Right cardiac atrium (tissue), 5 donors: ENCODE measurements around the gene OR10X1. TPM values are rescaled to one million over a fixed set of nuclear protein-coding genes. Genes with fewer than 3 reads are reported as not detected.

Experiments
- ATAC-seq, 2 donors: fragments of 200-7000 bp; cut with Tn5 transposase; one replicate each; pipeline versions ENCODE4 v1.8.0 to v1.9.1; 2020; ENCODE audit warnings: moderate library complexity in 2 of 2, mild to moderate bottlenecking in 1 of 2
- DNase-seq, 3 donors: peaks; one replicate each; pipeline ENCODE4 v3.0.0-alpha.2; 2020
- H3K27ac ChIP-seq: one replicate; pipeline ENCODE4 v1.5.1; 2013; ENCODE audit warnings: mild to moderate bottlenecking, low read length, control low read depth, moderate library complexity
- H3K27me3 ChIP-seq: one replicate; pipeline ENCODE4 v1.6.1; 2013; ENCODE audit not compliant: control insufficient read depth, insufficient read depth
- H3K4me1 ChIP-seq: one replicate; pipeline ENCODE4 v1.6.1; 2013; ENCODE audit warnings: low read length; ENCODE audit not compliant: control insufficient read depth, insufficient read depth
- H3K4me3 ChIP-seq: one replicate; pipeline ENCODE4 v1.5.1; 2013; ENCODE audit warnings: low read length, control low read depth
- H3K9me3 ChIP-seq: one replicate; pipeline ENCODE4 v1.6.1; 2013; ENCODE audit warnings: low read length; ENCODE audit not compliant: control insufficient read depth
- WGBS: extraction: QIAGEN DNeasy Blood & Tissue Kit; methylation state at CpG from one replicate; pipeline ENCODE4 v1.1.7; 2013; 5-methylcytosine and 5-hydroxymethylcytosine counted together
- intact Hi-C, 4 donors: fragments of 100-400 bp; cut with DNase I; formaldehyde crosslinking; loops; one replicate each; pipeline versions ENCODE4 v1.11.0 to v1.14.0; 2022 to 2023
- long read RNA-seq, 4 donors: library from polyadenylated mRNA; unstranded; transcript quantifications; one replicate each; pipeline ENCODE4 v2.0.0, GENCODE V29; 2020 to 2021
- polyA plus RNA-seq: library from polyadenylated mRNA; stranded (reverse); fragments of 200-250 nt; gene quantifications from one replicate; pipeline ENCODE4 v1.2.3, GENCODE V29; 2013
- total RNA-seq, 4 donors: library from RNA; stranded (reverse); fragmentation: NEBNext Ultra II Directional; extraction: Animal tissue kit (Norgen Biotek cat#: 25700); gene quantifications; one replicate each; pipeline ENCODE4 v1.2.1, GENCODE V29; 2021
- donor health status: healthy with polysubstance abuse.
- donor health status: DM: no; HTN: yes; CAD: no.
- donor health status: DM: no; HTN: no; CAD: no.
- donor health status: DM: no; HTN: yes; CAD: no; lungs with severe emphysema.
- donor health status: DM: yes; HTN: yes; CAD: no.

Gene OR10X1
- total RNA-seq (not detected), polyA plus RNA-seq (not detected)
- long read RNA-seq, donor 1 = 0 reads
- long read RNA-seq, donor 2 = 0 reads
- long read RNA-seq, donor 3 = 0 reads
- long read RNA-seq, donor 4 = 0 reads

- Histone ChIP-seq H3K27me3 (no peaks in the 10 kb centered on the region), H3K4me3 (no peak within 1 kb of the TSS), H3K4me1 (no peaks in the 10 kb centered on the region), H3K27ac (no peak within 1 kb of the TSS), H3K9me3 (no peaks in the 10 kb centered on the region)
- DNase-seq (no peak), ATAC-seq (no peak)
- 79% methylated on average over 1 of the region's 1 CpG for whole genome bisulfite sequencing
- intact Hi-C loops = no loop called here
Observed at GRCh38 chr1:158579733-158580132, at the start of gene OR10X1. Gene OR10X1 (minus strand): TSS chr1:158579899. CDS start chr1:158579899, 0 bp downstream.

- DNase-seq = no peak
- 87% methylated on average over 3 of the region's 3 CpGs for WGBS
- no peaks in the 10 kb centered on the region for H3K4me1 ChIP-seq
- H3K27me3 ChIP-seq = no peaks in the 10 kb centered on the region
- intact Hi-C loops = no loop called here
- H3K4me3 ChIP-seq = no peak overlapping the region
- H3K27ac ChIP-seq = no peak overlapping the region
- H3K9me3 ChIP-seq = no peaks in the 10 kb centered on the region
- no peak for ATAC-seq
Observed at GRCh38 chr1:158613764-158614163, 34.1 kb upstream of the OR10X1 start.

- Histone ChIP-seq H3K9me3 (no peaks in the 10 kb centered on the region), H3K27ac (no peak overlapping the region), H3K4me1 (no peaks in the 10 kb centered on the region), H3K4me3 (no peak overlapping the region), H3K27me3 (no peaks in the 10 kb centered on the region)
- intact Hi-C loops = no loop called here
- DNase-seq (no peak), ATAC-seq (no peak)
- 53% methylated on average over 3 of the region's 3 CpGs for WGBS
Observed at GRCh38 chr1:158611916-158612315, 32.2 kb upstream of the OR10X1 start.

- WGBS = 85% methylated on average over 1 of the region's 1 CpG
- no peaks in the 10 kb centered on the region for H3K4me1 ChIP-seq
- no peak overlapping the region for H3K4me3 ChIP-seq
- intact Hi-C loops = no loop called here
- H3K27me3 ChIP-seq = no peaks in the 10 kb centered on the region
- no peak for DNase-seq
- ATAC-seq = no peak
- no peak overlapping the region for H3K27ac ChIP-seq
- no peaks in the 10 kb centered on the region for H3K9me3 ChIP-seq
Observed at GRCh38 chr1:158607296-158607695, 27.6 kb upstream of the OR10X1 start.

GRCh38 chr1:158604968-158605367, 25.3 kb upstream of the OR10X1 start, which contains the start of gene OR10Z1:
Gene OR10Z1 (plus strand): TSS chr1:158605268. CDS start chr1:158606439, 1,171 bp downstream.
- WGBS = 79% methylated on average over 1 of the region's 1 CpG

GRCh38 chr1:158600735-158601134, 21.0 kb upstream of the OR10X1 start:
- DNase-seq = no peak
- H3K27ac ChIP-seq = no peak overlapping the region
- no peaks in the 10 kb centered on the region for H3K27me3 ChIP-seq
- no peak overlapping the region for H3K4me3 ChIP-seq
- no peaks in the 10 kb centered on the region for H3K4me1 ChIP-seq
- peaks cover 4% of the 10 kb centered on the region for H3K9me3 ChIP-seq
- 49% methylated on average over 2 of the region's 2 CpGs for WGBS
- intact Hi-C loops = no loop called here
- ATAC-seq = no peak

More at GRCh38 chr1:158604968-158605367, 25.3 kb upstream of the OR10X1 start, which contains the start of gene OR10Z1:
- Histone ChIP-seq H3K4me3 (no peak within 1 kb of the TSS), H3K9me3 (no peaks in the 10 kb centered on the region), H3K27ac (no peak within 1 kb of the TSS), H3K27me3 (no peaks in the 10 kb centered on the region), H3K4me1 (no peaks in the 10 kb centered on the region)
- ATAC-seq (no peak), DNase-seq (no peak)
- intact Hi-C loops = no loop called here

- Histone ChIP-seq H3K27me3 (no peaks in the 10 kb centered on the region), H3K27ac (no peak overlapping the region), H3K9me3 (no peaks in the 10 kb centered on the region), H3K4me1 (no peaks in the 10 kb centered on the region), H3K4me3 (no peak overlapping the region)
- DNase-seq (no peak), ATAC-seq (no peak)
- 84% methylated on average over 1 of the region's 1 CpG for WGBS
- intact Hi-C loops = no loop called here
Observed at GRCh38 chr1:158586942-158587341, 7.2 kb upstream of the OR10X1 start.

GRCh38 chr1:158583962-158584361, 4.3 kb upstream of the OR10X1 start:
- ATAC-seq (no peak), DNase-seq (no peak)
- Histone ChIP-seq H3K4me3 (no peak overlapping the region), H3K9me3 (no peaks in the 10 kb centered on the region), H3K27me3 (no peaks in the 10 kb centered on the region), H3K27ac (no peak overlapping the region), H3K4me1 (no peaks in the 10 kb centered on the region)
- 60% methylated on average over 4 of the region's 4 CpGs for WGBS
- intact Hi-C loops = no loop called here

GRCh38 chr1:158577561-158577960, 2.1 kb downstream of the OR10X1 start:
- no peak for ATAC-seq
- H3K9me3 ChIP-seq = no peaks in the 10 kb centered on the region
- intact Hi-C loops = no loop called here
- no peak for DNase-seq
- no peaks in the 10 kb centered on the region for H3K4me1 ChIP-seq
- WGBS = 84% methylated on average over 3 of the region's 3 CpGs
- H3K27me3 ChIP-seq = no peaks in the 10 kb centered on the region
- H3K27ac ChIP-seq = no peak overlapping the region
- H3K4me3 ChIP-seq = no peak overlapping the region

GRCh38 chr1:158572226-158572625, 7.5 kb downstream of the OR10X1 start:
- Histone ChIP-seq H3K27ac (no peak overlapping the region), H3K4me3 (no peak overlapping the region), H3K27me3 (no peaks in the 10 kb centered on the region), H3K4me1 (no peaks in the 10 kb centered on the region), H3K9me3 (no peaks in the 10 kb centered on the region)
- no peak for ATAC-seq
- DNase-seq = no peak
- intact Hi-C loops = no loop called here
- 78% methylated on average over 1 of the region's 1 CpG for WGBS

- no peak within 1 kb of the TSS for H3K4me3 ChIP-seq
- no peak within 1 kb of the TSS for H3K27ac ChIP-seq
- 78% methylated on average over 3 of the region's 3 CpGs for WGBS
- intact Hi-C loops = no loop called here
- H3K27me3 ChIP-seq = no peaks in the 10 kb centered on the region
- DNase-seq = no peak
- no peaks in the 10 kb centered on the region for H3K9me3 ChIP-seq
- no peak for ATAC-seq
- H3K4me1 ChIP-seq = no peaks in the 10 kb centered on the region
Observed at GRCh38 chr1:158570480-158570879, 9.2 kb downstream of the OR10X1 start, which contains the start of gene OR6P1. Gene OR6P1 (minus strand): TSS chr1:158570580. CDS start chr1:158563604, 6,976 bp downstream.

GRCh38 chr1:158564608-158565007, 15.1 kb downstream of the OR10X1 start:
- Histone ChIP-seq H3K9me3 (no peaks in the 10 kb centered on the region), H3K27me3 (no peaks in the 10 kb centered on the region), H3K27ac (no peak overlapping the region), H3K4me1 (no peaks in the 10 kb centered on the region), H3K4me3 (no peak overlapping the region)
- intact Hi-C loops = no loop called here
- ATAC-seq = no peak
- no peak for DNase-seq
- WGBS = 61% methylated on average over 2 of the region's 2 CpGs
